ENCODE measurements around the gene SPG11. TPM values are rescaled to one million over a fixed set of nuclear protein-coding genes. Genes with fewer than 3 reads are reported as not detected.
A peak's percentile ranks its signal among the peaks of the same experiment; 100 is the strongest.

Gene SPG11
- total and polyA plus RNA-seq, 2 of the 13 experiments (the other 11 are each of a cell fraction or from before 2014, with no cell fraction given) = 31.5 to 40.7 TPM

DNA sequence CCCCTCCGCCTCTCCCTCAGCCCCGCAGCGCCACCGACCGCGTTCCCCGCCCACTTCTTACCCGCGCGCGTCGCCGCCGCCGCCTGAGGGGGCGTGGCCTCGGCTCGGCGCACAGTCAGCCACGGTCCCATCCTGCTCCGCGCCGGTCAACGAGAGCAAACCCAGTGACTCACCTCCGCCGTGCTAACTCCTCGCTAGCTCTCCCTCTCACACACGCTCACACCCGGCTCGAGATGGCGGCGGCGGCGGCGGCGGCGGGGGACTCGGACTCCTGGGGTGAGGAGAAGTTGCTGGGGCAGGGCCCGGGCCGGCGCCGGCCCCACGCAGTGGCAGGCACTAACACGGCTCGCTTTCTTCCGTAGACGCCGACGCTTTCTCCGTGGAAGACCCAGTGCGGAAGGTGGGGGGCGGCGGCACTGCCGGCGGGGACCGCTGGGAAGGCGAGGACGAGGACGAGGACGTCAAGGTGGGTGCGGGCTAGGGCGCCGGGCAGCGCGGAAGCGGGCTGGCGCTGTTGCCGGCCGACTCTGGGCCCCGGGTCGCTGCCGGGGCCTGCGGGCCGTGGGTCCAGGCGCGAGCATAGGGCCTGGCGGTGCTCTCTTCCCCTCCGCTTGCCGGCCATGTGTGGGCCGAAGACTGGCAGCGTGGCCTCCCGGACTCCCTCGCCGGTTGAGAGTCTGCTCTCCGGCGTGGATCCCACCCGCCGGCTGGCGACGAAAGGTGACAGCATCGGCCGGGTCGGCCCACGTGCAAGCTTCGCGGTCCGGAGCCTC lies 126.3 kb downstream of the SPG11 start, which contains the start of gene EIF3J (continued):
- TF ChIP-seq ZNF747 (CRISPR knock-in tag; IDR thresholded peaks at IDR 0.05; ENCODE audit: borderline replicate concordance) (peak; percentile 92; the same call in 1 of the 2 replicates), RFXAP (CRISPR knock-in tag; IDR thresholded peaks at IDR 0.05; ENCODE audit: borderline replicate concordance) (no peak), CAMTA2 (CRISPR knock-in tag; IDR thresholded peaks at IDR 0.05; ENCODE audit: borderline replicate concordance) (peak; percentile 21; the same call in 1 of the 2 replicates), NFRKB (IDR thresholded peaks at IDR 0.05) (no peak), ZNF496 (CRISPR knock-in tag; IDR thresholded peaks at IDR 0.05; ENCODE audit: insufficient replicate concordance) (no peak), ZMAT5 (CRISPR knock-in tag; IDR thresholded peaks at IDR 0.05; ENCODE audit: borderline replicate concordance, low read depth) (no peak), MAF1 (CRISPR knock-in tag; IDR thresholded peaks at IDR 0.05; ENCODE audit: borderline replicate concordance) (peak; percentile 48; the same call in 1 of the 2 replicates), SP4 (CRISPR knock-in tag; IDR thresholded peaks at IDR 0.05) (no peak; the same call in none of the 2 replicates), TEAD2 (CRISPR knock-in tag; IDR thresholded peaks at IDR 0.05) (no peak), SIN3A (IDR thresholded peaks at IDR 0.05; ENCODE audit: borderline replicate concordance, low read depth, low read length) (peak; percentile 55; the same call in 1 of the 2 replicates), PAF1 (CRISPR knock-in tag; IDR thresholded peaks at IDR 0.05) (no peak), ZNF235 (CRISPR knock-in tag; IDR thresholded peaks at IDR 0.05; ENCODE audit: borderline replicate concordance) (no peak), ZNF816 (CRISPR knock-in tag; IDR thresholded peaks at IDR 0.05; ENCODE audit: borderline replicate concordance) (peak; percentile 81), PAWR (CRISPR knock-in tag; IDR thresholded peaks at IDR 0.05; ENCODE audit: borderline replicate concordance) (no peak), HNF4G (IDR thresholded peaks at IDR 0.05; ENCODE audit: borderline replicate concordance, low read depth, low read length) (no peak), HNF4G (CRISPR knock-in tag; IDR thresholded peaks at IDR 0.05; ENCODE audit: borderline replicate concordance, low read depth) (peak; percentile 73), YEATS2 (CRISPR knock-in tag; IDR thresholded peaks at IDR 0.05; ENCODE audit: borderline replicate concordance) (peak; percentile 57; the same call in 1 of the 2 replicates), ATF5 (CRISPR knock-in tag; IDR thresholded peaks at IDR 0.05; ENCODE audit: low read depth) (no peak), ZFP82 (CRISPR knock-in tag; IDR thresholded peaks at IDR 0.05; ENCODE audit: borderline replicate concordance) (0 out of 2 replicates have a peak, but pooled peaks have one; percentile 70), HNRNPL (IDR thresholded peaks at IDR 0.05; ENCODE audit: low read depth, low read length) (no peak), PAX8 (CRISPR knock-in tag; IDR thresholded peaks at IDR 0.05; ENCODE audit: borderline replicate concordance) (no peak), ELF1 (CRISPR knock-in tag; IDR thresholded peaks at IDR 0.05) (no peak; the same call in 1 of the 2 replicates), RXRA (CRISPR knock-in tag; IDR thresholded peaks at IDR 0.05) (no peak; the same call in 1 of the 2 replicates), ZNF207 (IDR thresholded peaks at IDR 0.05; ENCODE audit: borderline replicate concordance) (no peak)
- TF ChIP-seq, protein P1, sequence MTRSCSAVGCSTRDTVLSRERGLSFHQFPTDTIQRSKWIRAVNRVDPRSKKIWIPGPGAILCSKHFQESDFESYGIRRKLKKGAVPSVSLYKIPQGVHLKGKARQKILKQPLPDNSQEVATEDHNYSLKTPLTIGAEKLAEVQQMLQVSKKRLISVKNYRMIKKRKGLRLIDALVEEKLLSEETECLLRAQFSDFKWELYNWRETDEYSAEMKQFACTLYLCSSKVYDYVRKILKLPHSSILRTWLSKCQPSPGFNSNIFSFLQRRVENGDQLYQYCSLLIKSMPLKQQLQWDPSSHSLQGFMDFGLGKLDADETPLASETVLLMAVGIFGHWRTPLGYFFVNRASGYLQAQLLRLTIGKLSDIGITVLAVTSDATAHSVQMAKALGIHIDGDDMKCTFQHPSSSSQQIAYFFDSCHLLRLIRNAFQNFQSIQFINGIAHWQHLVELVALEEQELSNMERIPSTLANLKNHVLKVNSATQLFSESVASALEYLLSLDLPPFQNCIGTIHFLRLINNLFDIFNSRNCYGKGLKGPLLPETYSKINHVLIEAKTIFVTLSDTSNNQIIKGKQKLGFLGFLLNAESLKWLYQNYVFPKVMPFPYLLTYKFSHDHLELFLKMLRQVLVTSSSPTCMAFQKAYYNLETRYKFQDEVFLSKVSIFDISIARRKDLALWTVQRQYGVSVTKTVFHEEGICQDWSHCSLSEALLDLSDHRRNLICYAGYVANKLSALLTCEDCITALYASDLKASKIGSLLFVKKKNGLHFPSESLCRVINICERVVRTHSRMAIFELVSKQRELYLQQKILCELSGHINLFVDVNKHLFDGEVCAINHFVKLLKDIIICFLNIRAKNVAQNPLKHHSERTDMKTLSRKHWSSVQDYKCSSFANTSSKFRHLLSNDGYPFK (CRISPR knock-in tag; IDR thresholded peaks at IDR 0.05; ENCODE audit: borderline replicate concordance) = peak; percentile 54; the same call in 1 of the 2 replicates
